DND-41 (cell line): ENCODE data around the gene PRKAG2.

Experiments
- ATAC-seq: fragments of 200-7000 bp; cut with Tn5 transposase; 3 replicates; pipeline ENCODE4 v1.9.1; 2021; ENCODE audit warnings: low read depth; ENCODE audit not compliant: insufficient read depth
- DNase-seq: peaks from one replicate; pipeline ENCODE4 v3.0.0-alpha.2; 2020
- H2AFZ ChIP-seq: 2 replicates; pipeline ENCODE4 v1.6.0; 2012; ENCODE audit warnings: low read depth, low read length
- H3K27ac ChIP-seq: 2 replicates; pipeline ENCODE4 v1.5.1; 2012; ENCODE audit warnings: low read length, inconsistent platforms
- H3K27me3 ChIP-seq: fragments of 200-600 bp; sonication (generic); 2 replicates; pipeline ENCODE4 v1.6.0; 2012; ENCODE audit warnings: low read length, mild to moderate bottlenecking, inconsistent platforms; ENCODE audit not compliant: insufficient read depth, poor library complexity
- H3K36me3 ChIP-seq: 2 replicates; pipeline ENCODE4 v1.5.1; 2012; ENCODE audit warnings: low read length, inconsistent platforms; ENCODE audit not compliant: insufficient read depth
- H3K4me1 ChIP-seq: 2 replicates; pipeline ENCODE4 v1.5.1; 2012; ENCODE audit warnings: mild to moderate bottlenecking, low read length; ENCODE audit not compliant: insufficient read depth
- H3K4me2 ChIP-seq: 2 replicates; pipeline ENCODE4 v1.6.0; 2012; ENCODE audit warnings: mild to moderate bottlenecking, moderate library complexity, low read length, inconsistent platforms; ENCODE audit not compliant: insufficient read depth
- H3K4me3 ChIP-seq, 2 experiments: fragments of 200-600 bp in 1 of 2; shearing (Covaris generic) in 1 of 2; 2 replicates each; pipeline ENCODE4 v1.5.1; 2012 to 2016; ENCODE audit warnings: inconsistent platforms in 2 of 2, low read length in 2 of 2, mild to moderate bottlenecking in 2 of 2, low read depth in 1 of 2, moderate library complexity in 1 of 2
- H3K79me2 ChIP-seq: 2 replicates; pipeline ENCODE4 v1.6.0; 2012; ENCODE audit warnings: low read length, inconsistent platforms; ENCODE audit not compliant: insufficient read depth
- H3K9ac ChIP-seq: 2 replicates; pipeline ENCODE4 v1.6.0; 2012; ENCODE audit warnings: low read depth, mild to moderate bottlenecking, inconsistent platforms, low read length, moderate library complexity
- H3K9me3 ChIP-seq: 2 replicates; pipeline ENCODE4 v1.5.1; 2012; ENCODE audit warnings: low read length, moderate library complexity, mild to moderate bottlenecking, inconsistent platforms; ENCODE audit not compliant: insufficient read depth, severe bottlenecking
- H4K20me1 ChIP-seq: 2 replicates; pipeline ENCODE4 v1.6.0; 2012; ENCODE audit warnings: low read length; ENCODE audit not compliant: insufficient read depth
- EZH2 ChIP-seq: IDR thresholded peaks from 3 replicates; pipeline ENCODE4 v1.6.1; 2012; ENCODE audit warnings: borderline replicate concordance, low read depth, mild to moderate bottlenecking, moderate library complexity, low read length, inconsistent platforms; ENCODE audit not compliant: severe bottlenecking
- TF ChIP-seq, protein P1 (sequence below): IDR thresholded peaks from 2 replicates; pipeline ENCODE4 v1.5.1; 2012; ENCODE audit warnings: borderline replicate concordance, low read length, moderate library complexity, mild to moderate bottlenecking; ENCODE audit not compliant: poor library complexity, severe bottlenecking; ENCODE audit errors: extremely low read depth

The PRKAG2 gene

DNA sequence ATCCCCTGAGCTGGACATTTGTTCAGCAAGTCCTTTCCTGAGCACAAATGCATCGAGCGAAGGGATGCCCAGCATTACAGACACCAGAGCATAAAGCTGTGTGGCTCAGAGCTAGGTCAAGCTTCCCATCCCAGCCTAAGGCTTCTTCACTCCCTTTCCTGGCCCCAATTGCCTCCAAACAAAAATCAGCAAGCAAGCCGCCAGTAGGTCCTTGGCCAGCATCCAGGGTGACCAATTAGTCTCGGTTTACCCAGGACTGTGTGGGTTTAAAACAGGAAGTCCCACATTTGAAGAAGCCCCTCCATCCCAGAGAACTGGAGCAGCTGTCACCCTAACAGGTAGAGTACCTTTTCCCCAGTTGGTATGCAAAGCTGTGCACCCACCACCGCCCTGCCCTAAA lies 51.2 kb downstream of the PRKAG2 start:
- TF ChIP-seq, protein P1, sequence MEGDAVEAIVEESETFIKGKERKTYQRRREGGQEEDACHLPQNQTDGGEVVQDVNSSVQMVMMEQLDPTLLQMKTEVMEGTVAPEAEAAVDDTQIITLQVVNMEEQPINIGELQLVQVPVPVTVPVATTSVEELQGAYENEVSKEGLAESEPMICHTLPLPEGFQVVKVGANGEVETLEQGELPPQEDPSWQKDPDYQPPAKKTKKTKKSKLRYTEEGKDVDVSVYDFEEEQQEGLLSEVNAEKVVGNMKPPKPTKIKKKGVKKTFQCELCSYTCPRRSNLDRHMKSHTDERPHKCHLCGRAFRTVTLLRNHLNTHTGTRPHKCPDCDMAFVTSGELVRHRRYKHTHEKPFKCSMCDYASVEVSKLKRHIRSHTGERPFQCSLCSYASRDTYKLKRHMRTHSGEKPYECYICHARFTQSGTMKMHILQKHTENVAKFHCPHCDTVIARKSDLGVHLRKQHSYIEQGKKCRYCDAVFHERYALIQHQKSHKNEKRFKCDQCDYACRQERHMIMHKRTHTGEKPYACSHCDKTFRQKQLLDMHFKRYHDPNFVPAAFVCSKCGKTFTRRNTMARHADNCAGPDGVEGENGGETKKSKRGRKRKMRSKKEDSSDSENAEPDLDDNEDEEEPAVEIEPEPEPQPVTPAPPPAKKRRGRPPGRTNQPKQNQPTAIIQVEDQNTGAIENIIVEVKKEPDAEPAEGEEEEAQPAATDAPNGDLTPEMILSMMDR, result no peak
- no peak for TF ChIP-seq EZH2
- Histone ChIP-seq H2AFZ (no peak overlapping the region), H3K27ac (no peak overlapping the region), H3K4me2 (no peak overlapping the region), H3K4me3 (no peak overlapping the region), H3K36me3 (no peaks in the 10 kb centered on the region), H3K27me3 (peaks cover 28% of the 10 kb centered on the region), H3K79me2 (no peaks in the 10 kb centered on the region), H3K4me1 (no peaks in the 10 kb centered on the region), H3K9ac (no peak overlapping the region), H3K9me3 (no peaks in the 10 kb centered on the region), H4K20me1 (no peaks in the 10 kb centered on the region)
- DNase-seq, result no peak
- no peak for ATAC-seq

- Histone ChIP-seq H3K36me3 (no peaks in the 10 kb centered on the region), H4K20me1 (no peaks in the 10 kb centered on the region), H3K4me1 (no peaks in the 10 kb centered on the region), H3K9me3 (no peaks in the 10 kb centered on the region), H3K79me2 (no peaks in the 10 kb centered on the region), H3K9ac (no peak overlapping the region), H3K27ac (no peak overlapping the region), H3K4me3 (no peak overlapping the region), H3K4me2 (no peak overlapping the region), H3K27me3 (peaks cover 28% of the 10 kb centered on the region), H2AFZ (no peak overlapping the region)
- ATAC-seq (no peak), DNase-seq (no peak)
- TF ChIP-seq, protein P1, result no peak
- no peak for TF ChIP-seq EZH2
These were observed 52.5 kb downstream of the PRKAG2 start for GRCh38 chr7:151824373-151824933.

DNA sequence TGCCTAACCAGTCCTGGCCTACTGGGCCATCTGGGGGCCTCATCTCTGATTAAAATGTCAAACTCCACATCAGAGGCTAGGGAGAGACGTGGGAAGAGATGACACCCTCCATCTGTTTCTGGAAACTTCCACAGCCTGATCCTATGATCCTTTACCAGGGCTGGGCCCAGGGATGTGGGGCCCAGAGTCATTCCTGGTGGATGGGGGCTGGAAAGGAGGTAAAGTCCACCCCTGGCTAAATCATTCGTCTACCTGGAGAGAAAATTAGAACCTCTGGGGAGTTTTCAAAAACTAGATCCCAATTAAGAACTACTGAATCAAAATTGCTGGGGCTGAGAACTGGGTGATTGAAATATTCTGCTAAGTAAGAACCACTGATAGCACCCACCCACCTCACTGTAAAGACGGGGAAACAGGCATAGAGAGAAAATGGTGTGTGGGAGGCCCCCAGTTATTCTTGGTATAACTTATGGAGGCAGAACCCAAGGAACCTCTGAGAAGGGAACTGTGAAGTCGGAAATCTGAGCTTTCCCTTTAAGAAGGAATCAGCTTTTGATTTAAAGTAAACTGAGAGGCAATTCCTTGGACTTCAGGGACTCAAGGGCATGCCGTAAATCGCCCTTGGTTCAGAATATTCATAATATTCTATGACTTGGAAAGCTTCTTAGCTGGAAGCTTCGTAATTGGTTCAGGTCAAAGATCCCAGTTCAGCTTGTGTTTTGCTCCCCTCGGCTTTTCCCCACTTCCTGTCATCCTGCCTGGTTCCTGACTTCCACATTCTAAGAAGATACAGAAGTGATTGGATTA lies 53.1 kb downstream of the PRKAG2 start:
- H3K4me3 ChIP-seq, result no peak overlapping the region
- TF ChIP-seq, protein P1, result no peak
- TF ChIP-seq EZH2, result no peak
- H4K20me1 ChIP-seq, result no peaks in the 10 kb centered on the region
- no peak overlapping the region for H3K27ac ChIP-seq
- H3K27me3 ChIP-seq, result peaks cover 28% of the 10 kb centered on the region
- no peaks in the 10 kb centered on the region for H3K79me2 ChIP-seq
- H3K36me3 ChIP-seq, result no peaks in the 10 kb centered on the region
- ATAC-seq (no peak), DNase-seq (no peak)
- H3K4me1 ChIP-seq, result no peaks in the 10 kb centered on the region
- no peak overlapping the region for H2AFZ ChIP-seq
- no peak overlapping the region for H3K9ac ChIP-seq
- no peaks in the 10 kb centered on the region for H3K9me3 ChIP-seq
- H3K4me2 ChIP-seq, result no peak overlapping the region
